Stimulated activated CD8-positive, alpha-beta memory T cell treated with anti-CD3 and anti-CD28 coated beads, Interleukin-12 subunit alpha, Interleukin-12 subunit beta, amount 100 ng/mL, for 4 hours (primary cell): ENCODE data around the gene PRRT2.
A peak's percentile ranks its signal among the peaks of the same experiment; 100 is the strongest.
"Not testable (repeated sequence)": the region's sequence is repeated elsewhere in the genome, so short reads cannot be mapped to it uniquely, and the experiment has no call there.

ENCODE experiments used
- DNase-seq: peaks from one replicate; pipeline ENCODE4 v3.0.0-alpha.2; 2020; ENCODE audit warnings: low read depth

Gene PRRT2

DNA sequence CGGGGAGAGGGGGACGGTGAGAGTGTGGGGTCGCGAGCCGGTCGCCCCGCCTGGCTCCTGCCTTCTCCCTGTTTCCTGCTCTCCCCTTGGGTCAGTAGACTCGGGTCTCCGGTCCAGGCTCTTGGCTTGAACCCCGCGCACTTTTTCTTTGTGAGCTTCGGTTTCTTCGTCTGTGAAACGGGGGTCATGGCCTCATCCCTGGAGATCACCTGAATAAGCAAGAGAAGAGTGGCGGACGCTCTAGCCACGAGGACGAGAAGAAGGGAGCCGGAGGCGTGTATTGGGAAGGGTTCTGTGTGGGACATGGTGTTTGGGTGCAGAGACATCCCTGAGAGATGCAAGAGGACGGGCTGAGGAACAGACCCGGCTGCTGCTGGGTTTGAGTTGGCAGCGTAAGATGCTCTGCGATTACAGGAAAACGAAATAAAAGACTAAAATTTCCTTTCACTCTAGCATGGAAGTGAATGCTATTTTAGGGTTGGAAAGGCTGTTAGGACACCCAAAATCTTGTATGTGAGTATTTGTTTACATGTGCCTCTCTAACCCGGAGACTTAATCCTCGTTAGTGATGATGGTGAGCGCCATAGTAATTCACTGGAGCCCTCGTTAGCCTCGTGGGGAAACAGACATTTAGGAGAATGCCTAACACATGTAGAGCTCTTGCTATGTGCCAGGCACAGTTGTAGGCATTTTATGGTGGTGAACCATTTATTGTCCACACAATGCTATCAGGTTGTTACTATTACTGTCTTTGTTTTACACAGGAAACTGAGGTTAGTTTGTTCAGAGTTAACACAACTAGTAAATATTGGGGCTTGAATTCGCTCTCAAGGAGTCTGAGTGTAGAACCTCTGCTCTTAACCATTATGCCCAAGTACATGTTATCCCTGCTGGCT lies 20.8 kb upstream of the PRRT2 start:
- no peak for DNase-seq

DNA sequence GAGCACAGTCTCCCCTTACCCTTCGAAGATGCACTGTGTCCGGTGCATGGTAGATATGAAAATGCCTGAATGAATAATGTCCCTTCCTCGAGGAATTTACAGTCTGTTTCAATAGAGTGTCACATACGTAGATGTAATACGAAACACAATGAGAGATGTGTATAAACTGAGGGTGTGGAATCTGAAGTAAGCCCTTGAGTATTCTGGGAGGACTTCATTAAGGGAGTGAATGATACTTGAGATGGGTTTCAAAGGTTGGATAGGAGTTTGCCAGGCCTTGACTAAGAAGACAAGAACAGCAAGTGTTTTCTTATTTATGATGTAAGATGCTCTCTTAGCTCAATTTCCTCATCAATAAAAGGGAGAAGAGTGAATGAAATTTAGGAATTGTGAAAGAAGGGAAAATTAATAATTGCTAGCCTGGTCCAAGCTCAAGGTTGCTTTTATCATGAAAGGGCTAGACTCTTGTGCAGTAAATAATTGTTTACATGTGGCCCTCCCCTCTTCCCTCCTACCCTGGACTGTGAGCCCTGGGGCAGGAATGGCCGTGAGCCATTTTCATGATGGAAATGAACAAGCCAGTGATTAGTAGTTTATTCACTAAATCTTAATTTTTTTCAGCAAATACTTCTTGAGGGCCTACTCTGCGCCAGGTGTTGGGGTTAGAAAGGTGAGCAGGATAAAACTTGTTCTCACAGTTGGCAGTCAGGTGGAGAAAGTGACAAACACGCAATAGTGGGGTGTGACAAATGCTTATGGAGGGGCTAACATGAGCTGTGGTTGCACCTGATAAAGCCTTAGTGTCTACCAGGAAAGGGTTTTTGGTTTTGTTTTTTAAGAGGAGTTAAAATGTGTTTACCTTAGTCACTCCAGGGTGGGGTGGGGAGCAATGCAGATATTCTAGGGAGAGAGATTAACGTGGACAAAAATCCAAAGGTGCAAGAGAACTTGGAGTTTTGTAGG lies 19.9 kb upstream of the PRRT2 start:
- DNase-seq = no peak

DNA sequence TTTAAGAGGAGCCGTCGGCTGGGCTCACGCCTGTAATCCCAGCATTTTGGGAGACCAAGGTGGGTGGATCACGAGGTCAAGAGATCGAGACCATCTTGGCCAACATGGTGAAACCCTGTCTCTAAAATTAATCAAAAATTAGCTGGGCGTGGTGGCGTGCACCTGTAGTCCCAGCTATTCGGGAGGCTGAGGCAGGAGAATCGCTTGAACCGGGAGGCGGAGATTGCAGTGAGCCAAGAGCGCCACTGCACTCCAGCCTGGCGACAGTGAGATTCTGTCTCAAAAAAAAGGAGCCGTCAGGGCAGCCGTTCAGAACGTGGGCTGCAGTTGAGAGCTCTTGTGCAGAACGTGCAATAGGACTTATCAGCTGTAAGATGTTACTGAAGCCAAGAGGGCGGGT lies 18.8 kb upstream of the PRRT2 start:
- not testable (repeated sequence) for DNase-seq

DNA sequence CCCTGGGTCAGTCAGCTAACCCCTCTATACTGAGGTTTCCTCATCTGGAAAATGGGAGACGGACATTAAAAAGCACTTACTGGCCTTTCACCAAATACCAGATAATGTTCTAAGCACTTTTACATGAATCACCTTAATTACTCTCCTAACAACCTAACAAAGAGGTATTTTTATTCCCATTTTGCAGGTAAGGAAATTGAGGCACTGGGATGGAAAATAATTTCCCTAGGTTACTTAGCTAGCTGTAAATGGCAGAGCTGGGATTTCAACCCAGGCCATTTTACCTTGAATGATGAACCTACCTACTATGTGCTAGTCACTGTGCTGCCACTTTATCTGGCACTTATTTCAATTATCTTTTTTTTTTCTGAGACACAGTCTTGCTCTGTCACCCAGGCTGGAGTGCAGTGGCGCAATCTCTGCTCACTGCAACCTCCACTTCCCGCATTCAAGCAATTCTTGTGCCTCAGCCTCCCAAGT lies 17.7 kb upstream of the PRRT2 start:
- no peak for DNase-seq

DNA sequence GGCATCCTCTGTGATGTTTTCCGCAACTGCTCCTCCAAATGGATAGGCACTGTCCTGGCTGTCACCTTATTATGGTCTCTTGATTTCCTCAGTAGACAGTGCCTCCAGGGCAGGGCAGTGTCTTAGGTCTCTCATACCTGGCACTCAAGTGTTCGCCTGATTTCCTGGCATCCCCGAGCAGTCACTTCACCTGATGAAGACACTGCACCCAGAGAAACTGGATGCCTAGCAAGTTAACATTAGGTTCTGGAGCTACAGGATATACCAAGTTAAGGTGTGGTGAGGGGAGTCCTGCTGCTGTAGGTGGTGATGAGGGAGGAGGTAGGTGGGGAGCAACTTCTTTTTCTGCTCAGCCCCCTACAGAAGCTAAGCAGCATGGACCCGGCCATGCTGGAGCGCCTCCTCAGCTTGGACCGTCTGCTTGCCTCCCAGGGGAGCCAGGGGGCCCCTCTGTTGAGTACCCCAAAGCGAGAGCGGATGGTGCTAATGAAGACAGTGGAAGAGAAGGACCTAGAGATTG lies 9.5 kb upstream of the PRRT2 start:
- DNase-seq = no peak

DNA sequence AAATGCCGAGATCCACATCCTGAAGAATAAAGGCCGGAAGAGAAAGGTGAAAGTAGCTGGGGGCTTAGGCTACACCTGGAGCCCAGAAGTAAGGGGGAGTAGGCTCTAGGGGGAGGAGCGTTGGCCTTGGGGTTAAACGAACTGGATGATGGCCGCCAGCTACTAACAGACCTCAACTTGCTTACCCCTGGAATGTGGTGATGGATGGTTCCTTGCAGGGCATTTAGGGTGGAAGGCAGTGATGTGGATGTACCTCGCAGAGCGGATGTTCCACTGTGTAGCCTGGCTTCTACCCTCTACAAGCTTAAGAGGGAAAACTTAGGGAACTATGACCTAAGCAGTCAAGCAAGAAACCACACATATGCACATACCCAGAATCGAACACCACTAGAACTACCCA lies 8.0 kb upstream of the PRRT2 start:
- DNase-seq = no peak

DNA sequence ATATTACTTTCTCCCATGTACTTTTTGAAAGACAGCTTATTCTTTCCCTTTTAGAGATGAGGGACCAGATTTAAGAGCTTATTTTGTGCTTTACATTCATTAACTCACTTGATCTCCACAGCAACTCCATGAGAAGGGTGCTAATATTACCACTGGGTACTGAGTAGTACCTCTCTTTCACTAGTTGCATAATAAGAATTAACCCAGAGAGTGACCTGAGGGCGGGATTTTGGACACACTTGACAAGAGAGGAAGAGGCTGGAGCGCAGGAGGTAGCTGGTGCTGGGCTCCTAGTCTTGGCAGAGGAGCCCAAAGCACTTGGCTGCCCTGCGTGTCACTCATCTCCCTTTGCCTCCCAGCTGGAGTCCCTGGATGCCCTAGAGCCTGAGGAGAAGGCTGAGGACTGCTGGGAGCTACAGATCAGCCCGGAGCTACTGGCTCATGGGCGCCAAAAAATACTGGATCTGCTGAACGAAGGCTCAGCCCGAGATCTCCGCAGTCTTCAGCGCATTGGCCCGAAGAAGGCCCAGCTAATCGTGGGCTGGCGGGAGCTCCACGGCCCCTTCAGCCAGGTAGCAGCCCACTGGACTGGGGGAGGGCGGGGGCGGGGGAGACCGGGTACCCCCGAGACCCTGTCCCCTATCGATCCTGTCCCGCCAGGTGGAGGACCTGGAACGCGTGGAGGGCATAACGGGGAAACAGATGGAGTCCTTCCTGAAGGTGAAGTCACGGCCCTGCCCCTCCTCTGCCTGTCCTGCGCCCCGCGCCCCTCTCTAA lies 7.3 kb upstream of the PRRT2 start:
- DNase-seq = no peak

DNA sequence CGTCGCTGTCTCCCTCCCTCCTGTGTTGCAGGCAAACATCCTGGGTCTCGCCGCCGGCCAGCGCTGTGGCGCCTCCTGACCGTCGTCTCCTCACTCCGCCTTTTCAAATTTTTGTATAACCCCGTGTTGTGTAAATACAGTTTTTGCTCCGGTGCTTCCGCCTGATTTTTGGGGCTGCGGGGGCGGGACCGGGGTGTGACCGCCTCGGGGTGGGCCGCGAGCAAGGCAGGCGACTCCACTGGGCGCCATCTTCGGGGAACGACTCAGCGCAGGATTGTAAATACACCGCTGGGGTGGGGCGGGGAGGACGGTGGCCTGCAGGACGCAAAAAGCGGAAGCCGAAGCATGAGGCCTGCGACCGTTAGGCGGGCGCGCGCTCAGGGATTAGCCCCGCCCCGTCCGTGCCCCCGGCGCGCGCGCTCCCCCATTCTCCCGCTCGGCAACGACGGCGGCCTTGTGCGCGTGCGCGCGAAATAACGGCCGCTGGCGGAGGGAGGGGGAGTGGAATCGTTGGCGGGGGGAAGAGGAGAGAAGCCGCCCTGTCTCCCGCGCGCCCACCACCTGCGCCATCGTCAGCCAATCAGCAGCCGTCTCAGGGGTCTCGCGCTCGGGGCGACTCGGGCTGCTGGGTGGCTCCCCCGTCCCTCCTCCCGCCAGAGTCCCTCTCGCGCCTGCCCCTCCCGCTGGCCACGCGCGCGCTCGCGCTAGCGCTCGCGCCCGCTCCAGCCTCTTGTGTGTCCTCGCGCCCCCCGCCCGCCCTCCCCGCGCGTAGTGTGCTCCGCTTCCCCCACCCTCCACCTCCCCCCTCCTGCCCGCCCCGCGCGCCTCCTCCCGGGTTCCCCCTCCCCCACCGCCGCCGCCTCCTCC lies 6.5 kb upstream of the PRRT2 start:
- peak; percentile 95 for DNase-seq

DNA sequence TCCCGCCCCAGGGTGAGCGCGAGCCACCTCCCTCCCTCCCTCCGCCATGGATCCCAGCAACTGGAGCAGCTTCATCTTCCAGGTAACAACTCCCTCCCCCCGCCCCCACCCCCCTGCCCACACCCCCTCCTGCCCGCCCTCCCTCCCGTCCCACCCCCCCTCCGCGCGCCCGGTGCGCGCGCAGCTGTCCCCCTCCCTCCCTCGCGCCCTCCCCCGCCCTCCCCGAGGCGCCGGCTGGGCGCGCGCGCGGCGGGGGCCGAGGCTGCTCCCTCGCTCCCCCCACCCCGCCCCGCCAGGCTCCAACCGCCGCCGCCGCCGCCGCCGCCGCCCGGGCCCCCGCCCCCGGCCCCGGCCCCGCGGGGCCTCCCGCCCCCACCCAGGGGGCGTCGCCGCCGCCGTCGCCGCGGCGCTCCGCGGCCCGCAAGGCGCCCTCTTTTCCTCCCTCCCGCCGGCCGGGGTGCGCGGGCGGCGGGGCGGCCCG lies 5.9 kb upstream of the PRRT2 start, which contains the start of gene MAZ:
MAZ (plus strand) TSS at position 431 of the 481 bp plus-strand sequence. CDS start 173 bp downstream, outside the sequence.
- peak; percentile 65 for DNase-seq

DNA sequence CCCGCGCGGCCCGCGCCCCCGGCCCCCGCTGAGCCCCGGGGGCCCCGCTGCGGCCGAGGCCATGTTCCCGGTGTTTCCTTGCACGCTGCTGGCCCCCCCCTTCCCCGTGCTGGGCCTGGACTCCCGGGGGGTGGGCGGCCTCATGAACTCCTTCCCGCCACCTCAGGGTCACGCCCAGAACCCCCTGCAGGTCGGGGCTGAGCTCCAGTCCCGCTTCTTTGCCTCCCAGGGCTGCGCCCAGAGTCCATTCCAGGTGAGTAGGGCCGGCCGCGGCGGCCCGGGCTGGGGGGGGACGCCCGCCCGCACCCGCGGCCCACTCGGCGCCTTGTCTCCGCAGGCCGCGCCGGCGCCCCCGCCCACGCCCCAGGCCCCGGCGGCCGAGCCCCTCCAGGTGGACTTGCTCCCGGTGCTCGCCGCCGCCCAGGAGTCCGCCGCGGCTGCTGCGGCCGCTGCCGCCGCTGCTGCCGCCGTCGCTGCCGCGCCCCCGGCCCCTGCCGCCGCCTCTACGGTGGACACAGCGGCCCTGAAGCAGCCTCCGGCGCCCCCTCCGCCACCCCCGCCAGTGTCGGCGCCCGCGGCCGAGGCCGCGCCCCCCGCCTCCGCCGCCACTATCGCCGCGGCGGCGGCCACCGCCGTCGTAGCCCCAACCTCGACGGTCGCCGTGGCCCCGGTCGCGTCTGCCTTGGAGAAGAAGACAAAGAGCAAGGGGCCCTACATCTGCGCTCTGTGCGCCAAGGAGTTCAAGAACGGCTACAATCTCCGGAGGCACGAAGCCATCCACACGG lies 5.2 kb upstream of the PRRT2 start:
- DNase-seq = no peak

DNA sequence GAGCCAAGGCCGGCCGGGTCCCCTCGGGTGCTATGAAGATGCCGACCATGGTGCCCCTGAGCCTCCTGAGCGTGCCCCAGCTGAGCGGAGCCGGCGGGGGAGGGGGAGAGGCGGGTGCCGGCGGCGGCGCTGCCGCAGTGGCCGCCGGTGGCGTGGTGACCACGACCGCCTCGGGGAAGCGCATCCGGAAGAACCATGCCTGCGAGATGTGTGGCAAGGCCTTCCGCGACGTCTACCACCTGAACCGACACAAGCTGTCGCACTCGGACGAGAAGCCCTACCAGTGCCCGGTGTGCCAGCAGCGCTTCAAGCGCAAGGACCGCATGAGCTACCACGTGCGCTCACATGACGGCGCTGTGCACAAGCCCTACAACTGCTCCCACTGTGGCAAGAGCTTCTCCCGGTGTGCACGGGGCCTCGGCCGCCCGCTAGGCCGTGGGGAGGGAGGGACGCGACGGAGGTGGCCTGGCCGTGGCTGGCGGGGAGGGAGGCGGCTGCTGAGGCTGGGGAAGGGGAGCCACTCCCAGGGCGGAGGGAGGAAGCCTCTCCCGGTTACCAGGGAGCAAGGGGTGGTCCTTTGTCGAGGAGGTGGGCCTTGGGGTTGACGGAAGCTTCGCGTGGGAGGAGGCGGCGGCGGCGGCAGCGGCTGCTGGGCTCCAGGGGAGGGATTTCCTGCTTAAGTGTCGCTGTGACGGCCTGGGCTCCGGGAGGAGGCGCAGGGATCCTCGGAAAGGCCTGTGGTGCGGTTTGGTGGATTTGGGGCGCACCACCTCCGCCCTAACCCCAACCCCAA lies 4.4 kb upstream of the PRRT2 start:
- DNase-seq = peak; percentile 82

DNA sequence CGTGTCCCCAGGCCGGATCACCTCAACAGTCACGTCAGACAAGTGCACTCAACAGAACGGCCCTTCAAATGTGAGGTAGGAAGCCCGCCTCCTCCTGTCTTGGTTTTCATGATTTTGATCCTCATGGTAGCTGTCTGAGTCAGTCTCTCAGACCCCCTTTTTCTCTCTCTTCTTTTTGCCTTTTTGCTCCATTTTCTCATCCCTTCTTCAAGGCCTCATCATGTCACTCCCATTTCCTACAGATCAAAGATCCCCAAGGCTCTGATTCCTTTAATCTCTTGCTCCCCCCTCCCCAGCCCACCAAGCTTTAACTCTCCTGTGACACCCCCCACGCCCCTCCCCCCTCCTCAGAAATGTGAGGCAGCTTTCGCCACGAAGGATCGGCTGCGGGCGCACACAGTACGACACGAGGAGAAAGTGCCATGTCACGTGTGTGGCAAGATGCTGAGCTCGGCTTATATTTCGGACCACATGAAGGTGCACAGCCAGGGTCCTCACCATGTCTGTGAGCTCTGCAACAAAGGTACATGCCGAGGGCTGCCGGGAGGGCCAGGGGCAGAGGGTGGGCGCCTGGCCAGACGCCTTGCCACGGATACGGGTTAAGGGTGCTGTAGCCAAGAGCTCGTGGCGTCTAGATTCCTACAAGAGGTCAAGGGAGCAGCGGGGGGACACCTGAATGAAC lies 3.6 kb upstream of the PRRT2 start:
- no peak for DNase-seq

DNA sequence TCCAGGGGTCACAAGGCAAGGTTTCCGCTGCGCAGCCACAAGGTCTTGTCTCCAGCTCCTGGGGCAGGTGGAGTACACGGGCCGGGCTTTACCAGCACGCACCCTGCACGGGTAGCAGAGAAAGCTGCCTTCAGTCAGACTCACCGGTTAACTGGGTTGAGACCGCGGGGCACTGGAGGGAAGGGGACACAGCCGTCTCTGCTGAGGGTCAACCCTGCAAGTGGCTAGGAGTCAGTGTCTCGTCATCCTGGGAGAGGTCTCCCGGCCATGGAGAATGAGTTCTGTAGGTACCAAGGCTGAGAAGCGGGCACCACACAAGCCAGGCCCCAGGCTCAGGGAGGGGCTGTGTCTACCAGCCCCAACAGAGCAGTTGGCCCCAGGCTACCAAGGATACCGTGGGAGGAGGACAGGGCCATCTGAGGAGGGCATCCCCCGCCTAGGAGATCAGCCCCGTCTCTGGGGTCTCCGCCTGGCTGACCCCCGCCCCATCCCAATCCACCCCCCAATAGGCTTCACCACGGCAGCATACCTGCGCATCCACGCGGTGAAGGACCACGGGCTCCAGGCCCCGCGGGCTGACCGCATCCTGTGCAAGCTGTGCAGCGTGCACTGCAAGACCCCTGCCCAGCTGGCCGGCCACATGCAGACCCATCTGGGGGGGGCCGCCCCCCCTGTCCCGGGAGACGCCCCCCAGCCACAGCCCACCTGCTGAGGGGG lies 2.8 kb upstream of the PRRT2 start:
- DNase-seq = no peak

DNA sequence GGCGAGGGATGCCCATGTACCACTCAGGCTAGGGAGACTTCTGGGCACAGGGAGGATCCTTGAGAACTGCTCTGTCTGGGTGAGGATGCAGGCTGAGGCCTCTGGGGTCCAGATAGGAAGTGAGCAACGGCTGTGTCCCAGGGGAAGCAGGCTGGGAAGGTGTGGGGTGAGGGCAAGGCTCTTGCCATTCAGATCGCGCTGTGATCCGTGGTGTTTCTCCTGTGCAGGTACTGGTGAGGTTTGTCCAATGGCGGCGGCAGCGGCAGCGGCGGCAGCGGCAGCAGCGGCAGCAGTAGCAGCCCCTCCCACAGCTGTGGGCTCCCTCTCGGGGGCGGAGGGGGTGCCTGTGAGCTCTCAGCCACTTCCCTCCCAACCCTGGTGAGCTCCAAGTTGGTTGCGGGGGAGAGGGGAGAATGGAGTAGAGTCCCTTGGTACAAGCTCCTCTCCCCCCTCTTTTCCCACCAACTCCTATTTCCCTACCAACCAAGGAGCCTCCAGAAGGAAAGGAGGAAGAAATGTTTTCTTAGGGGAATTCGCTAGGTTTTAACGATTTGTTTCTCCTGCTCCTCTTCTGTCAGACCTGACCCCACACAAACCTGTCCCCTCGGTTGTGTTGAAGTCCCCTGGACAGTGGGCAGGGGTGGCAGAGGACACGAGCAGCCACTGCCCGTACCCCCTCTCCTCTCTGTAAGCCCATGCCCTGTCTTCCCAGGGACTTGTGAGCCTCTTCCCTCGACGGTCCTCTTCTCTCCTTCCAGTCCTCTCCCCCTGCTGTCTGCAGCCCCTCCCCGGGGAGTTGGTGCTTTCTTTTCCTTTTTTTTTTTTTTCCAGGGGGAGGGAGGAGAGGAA lies 1.9 kb upstream of the PRRT2 start:
- peak; percentile 50 for DNase-seq

DNA sequence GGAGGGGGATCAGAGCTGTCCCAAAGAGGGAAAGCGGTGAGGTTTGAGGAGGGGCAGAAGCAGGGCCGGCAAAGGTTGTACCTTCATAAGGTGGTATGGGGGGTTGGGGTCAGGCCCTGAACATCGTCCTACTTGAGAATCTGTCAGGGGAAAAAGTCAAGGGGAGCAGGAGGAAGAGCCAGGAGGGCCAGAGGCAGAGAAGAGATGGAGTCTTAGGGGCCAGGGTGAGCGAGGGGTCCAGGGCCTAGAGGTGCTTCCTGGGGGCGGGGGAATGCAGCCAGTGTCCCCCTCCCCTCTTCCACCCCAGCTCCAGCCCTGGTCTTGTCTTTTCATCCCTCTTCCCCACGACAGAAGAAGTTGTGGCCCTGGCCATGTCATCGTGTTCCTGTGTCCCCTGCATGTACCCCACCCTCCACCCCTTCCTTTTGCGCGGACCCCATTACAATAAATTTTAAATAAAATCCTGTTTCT lies 1.3 kb upstream of the PRRT2 start:
- no peak for DNase-seq

DNA sequence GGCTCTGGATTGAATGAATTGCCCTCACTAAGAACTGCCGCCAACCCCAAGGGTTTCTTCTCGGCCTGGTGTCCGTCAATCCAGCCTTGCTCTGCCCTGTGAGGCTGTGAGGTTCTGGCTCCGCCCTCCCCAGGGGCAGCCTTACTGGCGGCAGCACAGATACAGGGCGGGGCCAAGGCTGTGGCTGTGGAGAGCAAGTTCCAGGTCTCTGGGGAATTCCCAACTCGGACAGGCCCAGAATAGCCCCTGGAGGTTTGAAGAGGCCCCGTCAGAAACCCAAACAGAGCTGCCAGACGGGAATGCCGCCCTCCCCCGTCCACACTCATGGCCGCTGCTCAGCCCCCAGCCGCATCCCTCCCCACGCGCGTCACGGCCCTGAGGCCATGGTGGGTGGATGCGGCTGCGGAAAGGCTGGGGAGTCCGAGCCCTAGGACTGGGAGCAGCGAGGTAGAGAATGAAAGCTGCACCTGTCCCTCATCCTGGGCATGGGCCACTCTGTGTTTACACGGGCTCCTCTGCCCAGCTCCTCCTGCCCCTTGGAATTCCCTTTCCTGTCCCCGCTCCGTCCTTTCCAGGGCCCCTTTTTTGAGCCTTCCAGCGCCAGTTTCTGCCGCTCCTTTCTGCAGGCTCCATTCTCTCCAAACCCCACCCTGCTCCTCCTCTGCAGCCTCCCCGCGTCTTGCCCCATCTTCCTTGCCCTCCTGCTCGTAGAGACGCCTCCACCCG lies 660 bp upstream of the PRRT2 start:
- DNase-seq = peak; percentile 62
